HG03378 (cell line): ENCODE data around the gene NAT10.
A peak's percentile ranks its signal among the peaks of the same experiment; 100 is the strongest.

Experiments used
- ATAC-seq: cut with Tn5 transposase; IDR thresholded peaks from one replicate; pipeline ENCODE4 v1.9.1; 2021; ENCODE audit warnings: mild to moderate bottlenecking, moderate library complexity; ENCODE audit not compliant: unreplicated experiment

The NAT10 gene

GRCh38 chr11:34105957-34106504, 602 bp downstream of the NAT10 start:
- no peak for ATAC-seq

GRCh38 chr11:34111722-34112270, 6.4 kb downstream of the NAT10 start:
- ATAC-seq: no peak

GRCh38 chr11:34114014-34114413, 8.6 kb downstream of the NAT10 start:
- no peak for ATAC-seq

- ATAC-seq: no peak
Measured at GRCh38 chr11:34114471-34114870, 9.0 kb downstream of the NAT10 start.

GRCh38 chr11:34120651-34121050, 15.2 kb downstream of the NAT10 start:
- no peak for ATAC-seq

GRCh38 chr11:34124885-34125668, 19.6 kb downstream of the NAT10 start:
- ATAC-seq: no peak

- no peak for ATAC-seq
Measured at GRCh38 chr11:34126959-34127848, 21.8 kb downstream of the NAT10 start.

GRCh38 chr11:34128824-34129223, 23.4 kb downstream of the NAT10 start:
- ATAC-seq: no peak

- no peak for ATAC-seq
Measured at GRCh38 chr11:34132261-34132965, 27.0 kb downstream of the NAT10 start.

- ATAC-seq: no peak
Measured at GRCh38 chr11:34134765-34135164, 29.3 kb downstream of the NAT10 start.

GRCh38 chr11:34135439-34135838, 30.0 kb downstream of the NAT10 start:
- no peak for ATAC-seq

- ATAC-seq: no peak
Measured at GRCh38 chr11:34136420-34136819, 31.0 kb downstream of the NAT10 start.

GRCh38 chr11:34139346-34139745, 33.9 kb downstream of the NAT10 start:
- ATAC-seq: no peak

GRCh38 chr11:34140149-34140548, 34.7 kb downstream of the NAT10 start:
- no peak for ATAC-seq

GRCh38 chr11:34143048-34143447, 37.6 kb downstream of the NAT10 start:
- ATAC-seq: no peak

GRCh38 chr11:34145073-34145472, 39.6 kb downstream of the NAT10 start:
- peak; percentile 63 for ATAC-seq

- no peak for ATAC-seq
Measured at GRCh38 chr11:34145847-34146381, 40.5 kb downstream of the NAT10 start.

GRCh38 chr11:34146411-34146810, 41.0 kb downstream of the NAT10 start:
- no peak for ATAC-seq

- no peak for ATAC-seq
Measured at GRCh38 chr11:34146866-34147265, 41.4 kb downstream of the NAT10 start.

- no peak for ATAC-seq
Measured at GRCh38 chr11:34147581-34147980, 42.2 kb downstream of the NAT10 start.
